Adipose tissue (tissue), 3 donors: ENCODE results near the gene HNRNPF. TPM values are rescaled to one million over a fixed set of nuclear protein-coding genes. Genes with fewer than 3 reads are reported as not detected.

Experiments
- H3K27ac ChIP-seq: one replicate; pipeline ENCODE4 v1.5.1; 2013; ENCODE audit warnings: low read depth, low read length
- WGBS, 3 donors: extraction: QIAGEN DNeasy Blood & Tissue Kit; methylation state at CpG; one replicate each; pipeline ENCODE4 v1.1.7; 2013; 5-methylcytosine and 5-hydroxymethylcytosine counted together
- polyA plus RNA-seq, 3 donors: library from polyadenylated mRNA; stranded (reverse); fragments of 200-250 nt; gene quantifications; one replicate each; pipeline ENCODE4 v1.2.3, GENCODE V29; 2013
- donor health status: healthy with polysubstance abuse.
- donor health status: Bipolar disorder and iron deficiency.
- donor health status: healthy.

Gene HNRNPF
- polyA plus RNA-seq, 3 donors: 90.0 to 174 (median 103) TPM

DNA sequence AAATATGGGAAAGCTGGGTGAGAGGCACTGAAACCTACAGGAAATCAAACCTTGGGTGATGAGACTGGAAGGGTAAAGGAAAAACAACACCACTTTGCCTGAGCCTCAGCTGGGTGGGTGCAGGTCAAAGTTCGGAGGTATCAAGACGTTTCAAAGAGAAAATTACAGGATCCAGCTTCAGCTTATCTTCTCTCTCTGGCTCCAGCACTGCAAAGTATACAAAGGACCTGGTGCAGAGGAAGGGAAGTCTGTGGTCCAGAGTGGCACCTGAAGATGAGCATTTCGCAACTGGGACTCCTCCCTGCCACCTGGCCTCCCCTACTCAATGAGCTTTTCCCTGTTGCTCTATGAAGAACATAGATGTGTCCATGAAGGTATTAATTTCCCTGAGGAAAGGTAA, 44.0 kb downstream of the HNRNPF start:
- WGBS, 3 donors: 62 to 76% (median 69%) methylated on average over 3 of the region's 3 CpGs
- H3K27ac ChIP-seq: no peak overlapping the region

DNA sequence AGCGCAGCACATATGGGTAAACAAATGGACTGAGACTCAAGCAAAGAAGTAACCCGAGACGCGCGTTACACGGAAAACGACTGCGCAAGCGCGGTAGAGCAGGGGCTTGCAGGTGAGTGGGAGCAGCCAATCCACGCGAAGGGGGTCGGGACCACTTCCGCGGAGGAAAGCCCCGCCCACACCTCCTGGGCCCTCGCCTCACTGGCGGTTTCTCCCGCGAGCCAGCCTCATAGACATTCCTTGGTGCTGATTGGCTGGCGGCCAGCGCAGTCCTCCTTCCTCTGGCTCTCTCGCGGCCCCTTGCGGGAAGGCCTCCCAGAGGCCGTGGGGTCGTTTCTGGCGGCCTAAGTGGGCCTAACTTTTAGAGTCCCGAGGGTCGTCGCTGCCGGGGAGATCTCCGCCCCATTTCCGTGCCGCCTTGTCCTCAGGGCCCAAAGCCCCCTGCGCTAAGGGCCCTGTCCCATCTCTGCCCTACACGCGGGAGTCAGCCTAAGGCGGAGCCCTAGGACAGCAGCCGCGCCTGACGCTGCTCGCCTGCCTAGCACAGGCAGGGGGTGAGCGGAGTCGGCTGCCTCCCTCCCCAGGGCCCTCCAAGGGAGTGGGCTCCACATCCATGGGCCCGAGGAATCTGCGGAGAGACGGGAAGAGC, 46.7 kb downstream of the HNRNPF start:
- H3K27ac ChIP-seq: no peak overlapping the region
- WGBS, 3 donors: 3 to 5% (median 5%) methylated on average over 48 of the region's 48 CpGs

DNA sequence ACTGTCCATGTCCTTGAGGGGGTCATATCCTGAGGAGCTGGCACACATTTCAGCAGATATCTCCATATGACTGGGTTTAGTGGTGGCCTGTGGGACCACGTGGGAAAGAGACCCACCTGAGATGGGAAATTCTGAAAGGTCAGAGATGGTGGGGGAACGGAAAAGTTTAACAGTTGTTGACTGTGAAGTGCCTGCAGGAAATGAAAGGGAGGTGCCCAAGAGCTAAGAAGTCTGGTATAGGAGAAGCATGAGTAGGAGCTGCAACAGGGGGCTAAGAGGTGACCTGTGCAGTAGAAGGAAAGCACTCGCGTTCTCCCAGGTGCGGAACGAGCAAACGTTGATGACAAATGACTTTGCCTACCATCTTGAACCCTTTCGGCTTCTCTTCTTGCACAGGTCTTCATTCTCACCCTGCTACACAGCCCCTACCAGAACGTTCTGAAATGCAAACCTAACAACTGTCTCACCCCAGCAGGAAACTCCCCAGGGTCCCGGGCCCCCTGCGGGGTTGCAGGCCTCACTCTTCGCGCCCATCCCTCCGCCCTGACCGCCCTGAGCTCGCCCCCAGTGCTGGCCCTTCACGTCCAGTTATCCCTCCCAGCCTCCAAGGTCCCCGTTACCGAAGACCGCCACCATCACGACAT, 47.3 kb downstream of the HNRNPF start:
- WGBS, 3 donors: 7 to 22% (median 20%) methylated on average over 21 of the region's 21 CpGs
- no peak overlapping the region for H3K27ac ChIP-seq

DNA sequence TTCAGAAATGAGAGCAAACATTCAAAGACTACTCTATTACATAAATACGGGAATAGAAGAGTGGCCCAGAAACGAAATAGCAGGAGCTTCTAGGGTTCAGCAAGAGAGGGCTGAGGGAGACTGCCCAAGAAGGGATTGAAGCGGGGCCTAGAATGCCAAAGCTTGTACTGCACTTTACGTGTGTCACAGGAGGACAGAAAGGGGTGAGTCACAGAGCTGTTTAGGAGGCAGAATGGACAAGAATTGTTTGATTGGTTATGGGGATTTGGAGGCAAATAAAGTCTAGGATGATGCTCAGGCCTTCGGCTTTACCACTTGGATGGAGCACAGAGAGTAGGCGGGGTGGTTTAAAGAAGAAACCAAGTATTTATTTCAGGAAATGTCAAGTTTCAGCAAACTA, 48.9 kb downstream of the HNRNPF start:
- WGBS, 3 donors: 77 to 87% (median 86%) methylated on average over 6 of the region's 6 CpGs

DNA sequence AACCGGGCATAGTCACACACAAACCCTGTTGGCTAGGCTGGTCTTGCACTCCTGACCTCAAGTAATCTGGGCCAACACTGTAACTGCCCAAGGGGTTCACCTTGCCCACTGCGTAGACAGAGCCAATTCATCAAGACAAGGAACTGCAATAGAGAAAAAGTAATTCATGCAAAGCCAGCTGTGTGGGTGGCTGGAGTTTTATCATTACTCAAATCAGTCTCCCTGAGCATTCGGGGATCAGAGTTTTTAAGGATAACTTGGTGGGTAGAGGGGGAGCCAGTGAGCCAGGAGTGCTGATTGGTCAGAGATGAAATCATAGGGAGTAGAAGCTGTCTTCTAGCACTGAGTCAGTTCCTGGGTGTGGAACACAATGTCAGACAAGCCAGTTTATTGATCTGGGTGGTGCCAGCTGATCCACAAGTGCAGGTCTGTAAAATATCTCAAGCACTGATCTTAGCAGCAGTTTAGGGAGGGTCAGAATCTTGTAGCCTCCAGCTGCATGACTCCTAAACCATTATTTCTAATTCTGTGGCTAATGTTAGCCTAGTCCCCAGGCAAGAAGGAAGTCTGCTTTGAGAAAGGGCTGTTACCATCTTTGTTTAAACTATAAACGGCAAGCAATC, 53.1 kb downstream of the HNRNPF start:
- no peak overlapping the region for H3K27ac ChIP-seq
- WGBS, 3 donors: 60 to 65% (median 60%) methylated on average over 4 of the region's 4 CpGs

More for the DNA sequence above, 48.9 kb downstream of the HNRNPF start:
- no peak overlapping the region for H3K27ac ChIP-seq

DNA sequence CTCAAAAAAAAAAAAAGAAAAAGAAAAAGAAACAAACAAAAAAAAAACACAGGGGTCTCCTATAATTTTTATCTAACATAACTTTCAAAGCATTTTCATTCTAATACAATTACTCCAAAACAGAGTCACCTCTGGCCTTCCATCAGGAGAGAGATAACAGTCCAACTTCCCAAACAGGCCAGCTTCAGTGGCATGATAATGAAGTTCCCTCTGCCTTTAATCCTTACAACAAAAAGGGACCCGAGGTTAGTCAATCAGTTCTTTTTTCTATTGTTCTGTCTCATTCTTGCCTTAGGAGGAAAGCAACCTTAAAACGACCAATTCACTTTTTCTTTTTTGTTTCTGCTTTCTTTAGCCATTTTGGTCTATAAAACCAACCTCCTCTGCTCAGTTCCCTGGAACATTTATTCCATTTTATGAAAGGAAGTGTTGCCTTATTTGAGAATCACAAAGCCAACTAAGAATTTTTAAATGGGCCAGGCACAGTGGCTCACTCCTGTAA, 54.1 kb downstream of the HNRNPF start:
- no peak overlapping the region for H3K27ac ChIP-seq
- WGBS, 3 donors: 19 to 24% (median 24%) methylated on average over 2 of the region's 2 CpGs

DNA sequence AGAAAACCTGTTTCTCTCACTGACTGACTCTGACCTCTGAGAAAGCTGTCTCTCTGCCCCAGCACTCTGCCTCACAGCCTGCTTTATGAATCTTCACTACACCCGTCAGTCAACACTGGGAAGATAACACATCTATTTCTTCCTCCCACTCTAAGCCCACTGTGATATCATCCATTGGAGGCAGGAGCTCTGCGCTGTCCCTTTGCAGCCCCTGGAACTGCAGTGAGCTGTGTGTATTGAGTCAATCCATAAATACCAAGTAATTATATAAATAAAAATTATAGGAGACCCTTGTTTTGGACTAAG, 54.7 kb downstream of the HNRNPF start:
- 74 to 77% (median 75%) methylated on average over 2 of the region's 2 CpGs for WGBS, 3 donors
- no peak overlapping the region for H3K27ac ChIP-seq

DNA sequence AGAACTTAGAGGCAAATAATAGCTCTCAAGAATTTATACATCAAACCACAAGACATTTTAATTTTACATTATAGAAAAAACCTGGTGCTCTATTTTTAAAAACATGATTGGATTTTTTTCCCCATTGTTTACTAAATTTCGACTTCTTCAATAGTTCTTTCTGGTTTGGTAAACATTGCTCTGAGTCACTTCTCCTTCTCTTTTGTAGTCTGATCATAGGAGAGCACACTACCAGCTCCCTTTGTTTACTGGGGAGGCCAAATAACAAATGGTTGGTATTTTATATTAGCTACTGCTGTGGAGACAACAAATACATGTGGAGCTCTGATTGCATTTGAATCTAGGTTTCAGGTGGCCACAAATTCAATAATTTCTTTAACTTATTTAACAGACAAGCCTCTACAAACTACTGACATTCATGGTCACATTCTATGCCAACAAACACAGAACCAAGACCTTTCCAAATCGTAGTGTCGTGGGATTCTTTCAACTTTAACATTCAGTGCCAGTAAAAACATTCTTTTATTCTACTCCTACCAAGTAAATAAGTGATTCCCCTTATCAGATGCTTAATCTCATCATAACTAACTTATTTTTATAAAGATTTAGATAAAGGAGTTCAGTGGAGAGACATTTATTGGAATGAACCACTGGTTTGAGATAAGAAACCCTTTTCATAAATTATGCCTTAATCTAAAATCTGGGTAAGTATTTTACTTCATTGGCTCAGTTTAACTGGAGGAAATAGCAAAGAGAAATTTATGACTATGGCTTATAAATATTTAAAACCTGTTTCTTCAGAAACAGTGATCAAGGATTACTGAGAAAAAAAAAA, 55.3 kb downstream of the HNRNPF start:
- no peak overlapping the region for H3K27ac ChIP-seq
- 31 to 53% (median 52%) methylated on average over 3 of the region's 3 CpGs for WGBS, 3 donors

DNA sequence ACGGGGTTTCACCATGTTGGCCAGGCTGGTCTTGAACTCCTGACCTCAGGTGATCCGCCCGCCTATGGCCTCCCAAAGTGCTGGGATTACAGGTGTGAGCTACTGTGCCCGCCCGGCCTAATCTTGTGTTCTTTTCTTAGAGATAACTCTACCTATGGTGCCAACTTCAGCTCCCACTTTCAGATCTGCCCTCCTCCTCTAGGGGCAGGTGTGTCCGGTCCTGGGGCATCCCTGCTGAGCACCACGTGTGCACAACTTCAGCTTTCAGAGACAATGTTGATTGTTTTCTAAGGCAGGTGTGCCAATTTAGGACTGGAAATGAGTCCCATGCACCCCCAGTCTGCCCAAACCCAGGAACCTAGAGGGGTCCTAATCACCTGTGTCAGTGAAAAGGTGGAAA, 56.0 kb downstream of the HNRNPF start:
- WGBS, 3 donors: 36 to 73% (median 64%) methylated on average over 5 to 7 of the region's 7 CpGs
- H3K27ac ChIP-seq: no peak overlapping the region

DNA sequence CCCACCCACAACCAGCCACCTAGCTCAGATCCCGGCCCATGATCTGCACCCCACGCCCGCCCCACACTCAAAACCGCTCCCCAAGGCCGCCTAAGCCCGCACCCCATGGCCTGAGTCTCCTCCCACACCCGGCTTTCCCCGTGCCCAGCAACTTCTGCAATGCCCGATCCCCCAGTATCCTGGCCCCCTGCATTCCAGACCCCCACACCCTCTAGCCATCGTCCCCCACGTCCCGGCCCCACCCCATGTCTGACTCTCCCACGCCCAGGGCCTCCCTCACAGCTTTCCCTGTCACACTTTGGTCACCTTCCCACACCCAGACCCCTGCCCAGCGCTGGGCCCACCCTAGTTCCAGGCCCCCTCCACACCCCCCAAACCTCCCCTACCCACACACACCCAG, 57.7 kb downstream of the HNRNPF start:
- WGBS, 3 donors: 51 to 70% (median 55%) methylated on average over 6 to 14 of the region's 14 CpGs
- H3K27ac ChIP-seq: no peak overlapping the region

DNA sequence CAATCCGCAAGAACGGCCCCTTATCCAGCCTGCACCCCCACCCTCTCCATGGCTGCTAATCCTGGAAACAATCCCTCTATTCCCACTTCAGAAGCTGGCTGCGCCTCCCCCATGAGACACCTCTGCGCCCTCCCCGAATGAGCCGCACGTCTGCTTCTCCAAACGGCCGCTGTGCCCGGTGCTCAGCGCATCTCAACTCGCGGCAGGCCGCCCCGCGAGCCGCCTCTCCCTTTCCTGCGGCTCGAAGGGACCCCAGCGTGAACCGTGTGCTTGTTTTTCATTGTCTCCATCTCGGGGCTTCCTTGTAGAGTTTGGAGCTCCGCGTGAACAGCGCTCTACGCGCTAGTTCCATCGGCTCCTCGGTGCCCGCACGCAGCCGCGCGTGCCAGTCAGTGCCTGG, 58.3 kb downstream of the HNRNPF start:
- WGBS, 3 donors: 28 to 35% (median 29%) methylated on average over 34 of the region's 34 CpGs
- H3K27ac ChIP-seq: no peak overlapping the region

DNA sequence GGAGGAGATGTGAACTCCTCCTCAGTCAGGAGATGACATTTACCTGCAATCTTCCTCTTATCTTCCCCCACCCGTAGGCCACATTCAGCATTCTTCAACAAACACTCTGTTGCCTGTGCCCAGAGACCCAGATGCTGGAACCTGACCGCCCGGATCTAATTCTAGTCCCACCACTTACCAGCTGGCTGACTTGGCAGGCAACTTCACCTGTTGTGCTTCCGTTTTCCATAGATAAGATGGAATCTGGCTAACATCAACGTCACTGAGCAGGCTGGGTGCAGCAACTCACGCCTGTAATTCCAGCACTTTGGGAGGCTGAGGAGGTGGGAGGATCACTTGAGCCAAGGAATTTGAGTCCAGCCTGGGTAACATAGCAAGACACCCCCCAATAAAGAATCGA, 58.8 kb downstream of the HNRNPF start:
- 29 to 66% (median 64%) methylated on average over 7 of the region's 7 CpGs for WGBS, 3 donors
- H3K27ac ChIP-seq: no peak overlapping the region

DNA sequence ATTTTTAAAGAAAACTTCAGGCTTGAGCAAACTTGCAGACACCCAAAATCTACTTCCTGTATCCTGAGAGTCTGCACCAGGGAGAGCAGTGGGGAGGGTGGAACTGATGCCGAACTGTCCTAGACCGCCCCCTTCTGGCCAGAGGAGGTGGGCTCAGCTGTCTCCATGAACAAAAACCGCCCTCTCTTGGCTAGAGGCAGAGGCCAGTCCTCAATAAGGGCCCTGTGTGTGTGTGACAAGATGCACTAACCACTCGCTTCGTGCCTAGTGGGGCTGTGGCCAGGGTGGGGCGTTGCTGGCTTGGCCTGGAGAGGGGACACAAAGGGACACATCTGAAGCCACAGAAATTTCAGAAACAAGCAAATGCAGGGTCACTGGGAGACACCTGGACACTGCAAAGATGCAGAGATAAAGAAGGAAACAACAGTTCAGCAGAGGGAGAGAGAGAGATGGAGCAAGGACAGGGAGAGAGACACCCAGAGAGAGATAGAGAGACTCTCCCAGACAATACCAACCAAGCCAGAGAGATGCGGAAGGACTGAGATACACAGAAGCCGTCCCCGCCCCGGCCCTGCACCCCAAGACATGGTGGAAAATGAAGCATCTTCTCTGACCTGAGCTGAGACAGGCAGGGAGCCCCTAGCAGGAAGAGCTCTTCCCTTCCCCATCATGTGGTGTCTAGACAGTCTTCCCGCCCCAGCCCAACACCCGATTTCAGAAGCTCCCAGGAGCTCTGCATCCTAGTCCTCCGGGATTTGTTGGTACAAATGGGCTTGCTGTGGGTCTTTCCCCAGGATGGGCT, 60.3 kb downstream of the HNRNPF start:
- H3K27ac ChIP-seq: no peak overlapping the region
- WGBS, 3 donors: 53 to 56% (median 54%) methylated on average over 13 of the region's 13 CpGs

DNA sequence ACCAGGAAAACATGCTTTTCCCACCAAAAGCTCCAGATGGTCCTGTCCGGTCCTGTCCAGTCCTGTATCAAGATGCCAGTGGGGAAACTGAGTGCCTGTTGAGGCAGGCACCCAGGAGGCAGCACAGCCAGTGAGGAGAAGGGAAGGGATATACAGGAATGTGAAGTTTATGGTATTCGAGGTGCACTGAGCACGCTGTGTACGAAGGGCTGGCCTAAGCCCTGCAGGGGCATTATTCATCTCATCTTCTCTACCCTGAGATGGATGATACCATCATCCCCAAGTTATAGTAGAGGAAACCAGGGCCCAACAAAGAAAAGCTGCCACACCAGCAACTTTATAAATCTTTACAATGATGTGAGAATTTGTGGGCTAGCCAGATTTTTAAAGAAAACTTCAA, 61.0 kb downstream of the HNRNPF start:
- no peak overlapping the region for H3K27ac ChIP-seq

DNA sequence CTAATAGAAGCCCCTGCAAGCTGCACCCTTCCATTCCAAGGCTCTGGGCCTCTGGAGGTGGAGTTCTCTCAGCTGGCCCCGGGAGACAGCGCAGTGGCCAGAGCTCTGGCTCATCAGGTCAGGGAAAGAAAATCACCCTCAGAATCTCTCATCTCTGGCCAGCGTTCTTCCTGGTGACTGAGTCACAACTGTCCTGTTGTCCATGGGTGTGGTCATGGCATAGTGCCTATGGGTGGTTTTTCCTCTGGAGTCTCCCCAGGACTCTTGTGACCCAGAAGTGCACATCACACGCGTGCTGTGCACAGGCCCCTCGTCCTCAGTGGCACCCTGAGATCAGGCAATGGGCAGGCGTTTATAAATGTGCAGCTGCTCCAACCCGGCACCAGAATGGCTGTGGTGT, 64.9 kb downstream of the HNRNPF start:
- H3K27ac ChIP-seq: no peak overlapping the region
- 75 to 80% (median 77%) methylated on average over 8 of the region's 8 CpGs for WGBS, 3 donors

More for the DNA sequence above, 61.0 kb downstream of the HNRNPF start:
- WGBS, 3 donors: 86 to 95% (median 94%) methylated on average over 4 of the region's 4 CpGs

DNA sequence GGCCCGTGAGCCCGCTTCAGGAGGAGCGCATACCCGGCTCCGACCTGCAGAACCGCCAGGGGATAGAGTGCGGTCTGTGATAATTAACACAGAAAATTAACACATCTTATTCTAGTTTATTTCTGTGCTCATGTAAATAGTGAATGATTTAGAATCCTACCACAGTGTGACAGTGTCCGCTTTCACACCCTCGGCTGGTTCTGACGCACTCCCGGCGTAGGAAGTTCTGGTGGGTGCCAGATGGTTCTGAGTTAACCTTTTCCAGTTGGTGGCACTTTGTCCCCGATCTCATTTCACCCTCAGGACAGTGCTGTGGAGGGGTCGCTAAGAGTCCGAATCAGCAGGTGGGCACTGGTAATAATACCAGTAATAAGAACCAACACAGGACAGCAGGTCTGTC, 65.9 kb downstream of the HNRNPF start:
- 93 to 94% (median 94%) methylated on average over 15 of the region's 15 CpGs for WGBS, 3 donors

DNA sequence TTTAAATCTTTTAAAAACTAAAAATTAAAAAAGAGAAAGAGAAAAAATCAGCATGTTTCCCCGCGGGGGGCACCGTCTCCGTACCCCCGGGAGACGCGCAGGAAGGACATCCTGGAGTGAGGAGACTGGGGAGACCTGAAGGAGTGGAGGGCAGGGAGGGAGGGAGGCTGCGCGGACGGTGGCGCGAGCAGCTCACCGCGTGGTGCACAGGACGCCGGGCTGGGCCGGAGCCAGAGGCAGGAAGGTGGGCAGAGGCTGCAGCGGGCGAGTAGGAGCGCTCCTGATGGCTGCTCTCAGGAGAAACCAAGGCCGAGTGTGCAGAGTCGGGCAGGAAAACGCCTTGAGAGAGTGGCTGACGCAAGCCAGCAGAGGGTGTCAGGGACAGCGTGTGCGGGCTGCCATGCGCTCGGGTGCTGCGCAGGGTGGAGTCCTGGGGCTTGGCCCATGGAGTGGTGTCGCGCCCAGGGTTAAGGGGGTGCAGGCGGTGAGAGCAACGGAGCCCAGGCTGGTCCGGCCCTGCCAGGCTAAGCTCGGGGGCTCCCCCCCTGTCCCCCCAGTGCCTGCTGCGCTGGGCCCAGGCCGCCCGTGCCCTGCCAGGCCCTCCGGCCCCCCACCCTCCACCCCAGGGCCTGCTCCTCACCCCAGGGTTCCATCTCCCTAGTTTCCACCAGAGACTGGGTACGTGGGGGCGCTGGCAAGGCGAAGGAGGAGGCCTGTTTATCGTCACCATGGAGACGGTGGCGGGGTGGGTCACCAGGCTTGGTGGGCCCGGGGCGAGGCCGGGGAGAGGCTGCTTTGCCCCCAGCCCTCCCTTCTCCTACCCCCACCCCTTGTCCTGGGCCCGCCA, 66.5 kb downstream of the HNRNPF start:
- WGBS, 3 donors: 89 to 93% (median 92%) methylated on average over 38 to 49 of the region's 49 CpGs

More for the DNA sequence above, 65.9 kb downstream of the HNRNPF start:
- H3K27ac ChIP-seq: no peak overlapping the region

More for the DNA sequence above, 66.5 kb downstream of the HNRNPF start:
- no peak overlapping the region for H3K27ac ChIP-seq
